K562 (cell line): ENCODE results near the gene PARD3B. TPM values are rescaled to one million over a fixed set of nuclear protein-coding genes. Genes with fewer than 3 reads are reported as not detected.

Source experiments
- ATAC-seq: fragments of 200-7000 bp; cut with Tn5 transposase; 3 replicates; pipeline ENCODE4 v1.9.1; 2020; ENCODE audit warnings: moderate library complexity
- BruUV-seq: library from RNA; stranded (reverse); fragments of 400-500 nt; replicated peaks from 2 replicates; lab custom pipeline; 2021; lab: Mats Ljungman, UMichigan
- CTCF ChIA-PET: fragments of 300-600 bp; formaldehyde crosslinking; extraction: SDS; loops from one replicate; lab custom pipeline; 2021; ENCODE audit warnings: low intra/inter-chr PET ratio; lab: Yijun Ruan, JAX
- POLR2A ChIA-PET: fragments of 300-600, 350-650 bp; sonication (Branson Sonifier 250); formaldehyde crosslinking; extraction: SDS; loops from one replicate; lab custom pipeline; 2021; ENCODE audit warnings: antibody characterized with exemption, inconsistent platforms; lab: Yijun Ruan, JAX
- DNase-seq, 4 experiments: peaks; one replicate each; pipeline versions ENCODE4 v3.0.0 to v3.0.0-alpha.2; 2011 to 2018; ENCODE audit warnings: low spot score in 3 of 4, mixed read lengths in 3 of 4; ENCODE audit errors: extremely low read depth in 1 of 4
- FAIRE-seq: peaks from 2 replicates; lab custom pipeline; 2011; peaks lifted over from hg19 to GRCh38; lab: Jason Lieb, UNC
- H2AFZ ChIP-seq: 2 replicates; pipeline ENCODE4 v1.6.0; 2011; ENCODE audit warnings: low read depth, low read length, control low read depth, inconsistent platforms
- H3K27ac ChIP-seq: fragments of 200-600 bp; 3 replicates; pipeline ENCODE4 v1.8.0; 2011; ENCODE audit warnings: low read depth, mild to moderate bottlenecking, control low read depth, inconsistent platforms, low read length, moderate library complexity, mixed read lengths; ENCODE audit errors: extremely low read depth
- H3K27me3 ChIP-seq, 2 experiments: fragments of 300-600 bp in 1 of 2; 2 replicates in 1 of 2; 3 replicates in 1 of 2; pipeline versions ENCODE4 v1.6.0 to v1.8.0; 2011; ENCODE audit warnings: inconsistent platforms in 2 of 2, low read length in 2 of 2, mild to moderate bottlenecking in 1 of 2, mixed read lengths in 1 of 2, moderate library complexity in 1 of 2; ENCODE audit not compliant: control insufficient read depth in 2 of 2, insufficient read depth in 2 of 2
- H3K36me3 ChIP-seq: fragments of 300-600 bp; 3 replicates; pipeline ENCODE4 v1.8.0; 2011; ENCODE audit warnings: mild to moderate bottlenecking, low read length, inconsistent platforms; ENCODE audit not compliant: control insufficient read depth, insufficient read depth
- H3K4me1 ChIP-seq, 2 experiments: fragments of 200-600 bp in 1 of 2; replicated peaks in 1 of 2; 2 replicates in 1 of 2; 3 replicates in 1 of 2; pipeline versions ENCODE4 v1.5.1 to v1.8.0; 2011; ENCODE audit warnings: inconsistent platforms in 2 of 2, low read length in 2 of 2, mild to moderate bottlenecking in 1 of 2, mixed read lengths in 1 of 2, moderate library complexity in 1 of 2; ENCODE audit not compliant: control insufficient read depth in 2 of 2, insufficient read depth in 2 of 2
- H3K4me2 ChIP-seq: 2 replicates; pipeline ENCODE4 v1.6.1; 2011; ENCODE audit warnings: low read length, control low read depth, inconsistent platforms, mixed read lengths; ENCODE audit not compliant: insufficient read depth
- H3K4me3 ChIP-seq: fragments of 200-600 bp; sonication (generic), shearing (Covaris generic); 2 replicates; pipeline ENCODE4 v1.5.1; 2016; ENCODE audit warnings: control low read depth, inconsistent platforms
- H3K79me2 ChIP-seq: fragments of 200-600 bp; 3 replicates; pipeline ENCODE4 v1.8.0; 2011; ENCODE audit warnings: low read length, inconsistent platforms; ENCODE audit not compliant: control insufficient read depth, insufficient read depth
- H3K9ac ChIP-seq, 2 experiments: 2 replicates each; pipeline versions ENCODE4 v1.6.0 to v1.6.1; 2011; ENCODE audit warnings: low read depth in 2 of 2, low read length in 2 of 2, control low read depth in 1 of 2, inconsistent platforms in 1 of 2, mild to moderate bottlenecking in 1 of 2, mixed read lengths in 1 of 2; ENCODE audit not compliant: insufficient read depth in 1 of 2
- H3K9me1 ChIP-seq: one replicate; pipeline ENCODE4 v1.6.0; 2011; ENCODE audit warnings: inconsistent platforms, mild to moderate bottlenecking, low read length, moderate library complexity; ENCODE audit not compliant: control insufficient read depth, insufficient read depth
- H3K9me3 ChIP-seq: replicated peaks from 2 replicates; pipeline ENCODE4 v1.5.1; 2011; ENCODE audit warnings: low read depth, low read length, inconsistent platforms; ENCODE audit not compliant: control insufficient read depth, insufficient read depth
- H4K20me1 ChIP-seq: replicated peaks from 2 replicates; pipeline ENCODE4 v1.6.1; 2011; ENCODE audit warnings: low read length, inconsistent platforms, mixed read lengths; ENCODE audit not compliant: control insufficient read depth, insufficient read depth
- ARID1B ChIP-seq: fragments of 450-650 bp; IDR thresholded peaks from 2 replicates; pipeline ENCODE4 v1.6.1; 2016; ENCODE audit warnings: antibody characterized with exemption, mild to moderate bottlenecking, inconsistent platforms
- CBFA2T2 ChIP-seq: fragments of 450-650 bp; conservative IDR thresholded peaks from 2 replicates; pipeline ENCODE4 v1.6.1; 2017; ENCODE audit warnings: mild to moderate bottlenecking
- CBFA2T3 ChIP-seq: fragments of 450-650 bp; IDR thresholded peaks from 2 replicates; pipeline ENCODE4 v1.6.1; 2017
- DPF2 ChIP-seq: fragments of 450-650 bp; IDR thresholded peaks from 2 replicates; pipeline ENCODE4 v1.6.1; 2016
- EP300 ChIP-seq: IDR thresholded peaks from 2 replicates; pipeline ENCODE4 v1.6.1; 2012; ENCODE audit warnings: low read length, improper control_type of control experiment
- JUND ChIP-seq, 2 experiments: IDR thresholded peaks; 2 replicates in 1 of 2; 3 replicates in 1 of 2; pipeline ENCODE4 v1.6.1; 2011; ENCODE audit warnings: borderline replicate concordance in 2 of 2, low read depth in 2 of 2, low read length in 2 of 2, improper control_type of control experiment in 1 of 2, missing biosample characterization in 1 of 2, missing genetic modification characterization in 1 of 2, missing genetic modification reagents in 1 of 2
- MTA3 ChIP-seq: fragments of 450-650 bp; formaldehyde crosslinking; IDR thresholded peaks from 2 replicates; pipeline ENCODE4 v1.6.1; 2017; ENCODE audit warnings: mild to moderate bottlenecking, borderline replicate concordance
- RCOR1 ChIP-seq, 2 experiments: IDR thresholded peaks; 2 replicates each; pipeline ENCODE4 v1.6.1; 2012; ENCODE audit warnings: low read depth in 2 of 2, low read length in 2 of 2, borderline replicate concordance in 1 of 2, improper control_type of control experiment in 1 of 2
- SMARCA4 ChIP-seq: fragments of 450-650 bp; IDR thresholded peaks from 2 replicates; pipeline ENCODE4 v1.6.1; 2016
- SMARCE1 ChIP-seq: fragments of 450-650 bp; IDR thresholded peaks from 2 replicates; pipeline ENCODE4 v1.7.1; 2016; ENCODE audit warnings: mild to moderate bottlenecking
- SOX6 ChIP-seq: fragments of 450-650 bp; IDR thresholded peaks from 2 replicates; pipeline ENCODE4 v1.6.1; 2014; ENCODE audit warnings: mild to moderate bottlenecking
- TAL1 ChIP-seq: fragments of 450-650 bp; IDR thresholded peaks from 2 replicates; pipeline ENCODE4 v1.6.1; 2016; ENCODE audit warnings: mild to moderate bottlenecking
- TEAD4 ChIP-seq, 2 experiments: sonication (generic) in 1 of 2; formaldehyde crosslinking in 1 of 2; IDR thresholded peaks; 2 replicates each; pipeline versions ENCODE4 v1.6.1 to v1.8.0; 2012 to 2022; ENCODE audit warnings: borderline replicate concordance in 1 of 2, inconsistent platforms in 1 of 2, low read length in 1 of 2, mild to moderate bottlenecking in 1 of 2, missing genetic modification reagents in 1 of 2
- U2AF2 ChIP-seq: fragments of 200-400 bp; formaldehyde crosslinking; optimal IDR thresholded peaks from 2 replicates; pipeline ENCODE3; 2017; ENCODE audit warnings: low read depth, mild to moderate bottlenecking, low read length
- ZNF780A ChIP-seq: fragments of 250-450 bp; sonication (Bioruptor Pico); IDR thresholded peaks from 2 replicates; pipeline ENCODE4 v1.5.0; 2021; ENCODE audit warnings: mild to moderate bottlenecking
- WGBS: fragments of 100-300 bp; shearing (Covaris generic); methylation state at CpG from one replicate; pipeline ENCODE4 v1.1.6; 2016; ENCODE audit warnings: low coverage, mixed read lengths; ENCODE audit not compliant: insufficient coverage; ENCODE audit errors: missing lambda C conversion rate; 5-methylcytosine and 5-hydroxymethylcytosine counted together
- in situ Hi-C: fragments of 300-500 bp; cut with MboI; formaldehyde crosslinking; loops from 4 replicates; pipeline ENCODE4 v1.15.0; 2018; ENCODE audit warnings: inconsistent platforms, mixed read lengths
- intact Hi-C: fragments of 100-400 bp; cut with micrococcal nuclease; formaldehyde crosslinking; loops from 2 replicates; pipeline ENCODE4 v1.14.2; 2022
- polyA plus RNA-seq, 8 experiments: library from polyadenylated mRNA; depleted of rRNA in 4 of 8; stranded (reverse) in 5 of 8; unstranded in 3 of 8; fragments of >200 nt; fragmentation: Nextera tagmentation in 2 of 8; fragmentation: Illumina TruSeq in 1 of 8; extraction: Ambion mirVana in 2 of 8; extraction: Trizol in 1 of 8; gene quantifications; 2 replicates each; pipeline versions ENCODE4 v1.2.1 to v1.2.3, GENCODE V29; 2011 to 2014; ENCODE audit warnings: inconsistent platforms in 1 of 8, missing spikeins in 1 of 8
- total RNA-seq, 7 experiments: library from RNA; depleted of rRNA in 6 of 7; stranded (reverse); fragments of >200 nt in 6 of 7; fragmentation: Illumina TruSeq in 2 of 7; extraction: Trizol in 2 of 7; gene quantifications; 2 replicates each; pipeline versions ENCODE4 v1.2.1 to v1.2.3, GENCODE V29; 2011 to 2021; ENCODE audit warnings: low replicate concordance in 1 of 7

Gene PARD3B
- total and polyA plus RNA-seq, 9 of the 15 experiments (the other 6 are each of a cell fraction or from before 2014, with no cell fraction given), result 0.15 to 3.0 (median 1.1) TPM

DNA sequence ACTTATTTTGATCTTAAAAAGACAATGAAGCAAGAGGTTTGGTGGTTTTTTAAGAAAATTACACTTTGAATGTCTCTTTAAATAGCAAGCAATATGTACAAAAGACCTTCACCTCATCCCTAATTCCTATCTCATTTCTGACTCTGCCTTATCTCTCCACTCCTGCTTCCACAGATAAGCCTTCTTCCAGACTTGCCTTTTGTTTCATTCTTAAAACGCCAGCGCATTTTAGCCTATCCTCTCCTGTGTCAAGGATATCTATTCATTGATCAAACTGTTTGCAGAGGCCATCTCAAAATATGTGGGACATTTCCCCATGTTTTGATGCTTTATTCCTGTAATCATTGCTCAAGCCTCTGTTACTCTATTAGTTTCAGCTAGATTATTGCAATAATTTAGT lies 562.5 kb downstream of the PARD3B start:
- no peak for ATAC-seq
- H3K27me3 ChIP-seq, result no peaks in the 10 kb centered on the region
- no peaks in the 10 kb centered on the region for H3K36me3 ChIP-seq
- H3K27ac ChIP-seq, result no peak overlapping the region
- no peak overlapping the region for H2AFZ ChIP-seq
- no TSS peak for BruUV-seq
- ChIA-PET POLR2A (no interaction called here), CTCF (no interaction called here)
- no peak overlapping the region for H3K9ac ChIP-seq
- no peaks in the 10 kb centered on the region for H4K20me1 ChIP-seq
- no peak overlapping the region for H3K4me2 ChIP-seq
- H3K4me3 ChIP-seq, result no peak overlapping the region
- H3K79me2 ChIP-seq, result no peaks in the 10 kb centered on the region
- no peaks in the 10 kb centered on the region for H3K9me1 ChIP-seq
- H3K9me3 ChIP-seq, result no peaks in the 10 kb centered on the region; the same call in 1 of the 2 replicates
- in situ Hi-C loops, result no loop called here
- WGBS, result 0% methylated on average over 2 of the region's 2 CpGs
- peak; percentile 3 to 29 (median 6) for DNase-seq
- FAIRE-seq, result no peak
- intact Hi-C loops, result no loop called here
- TF ChIP-seq SMARCA4 (peak; percentile 57; the same call in 1 of the 2 replicates), RCOR1 (IDR thresholded peaks at IDR 0.05; ENCODE audit: borderline replicate concordance in 1 of 2, low read depth in 2 of 2, low read length in 2 of 2) (peak in 1 of 2 experiments; percentile 27; a peak in 1 of 4 replicates), ZNF780A (no peak), SOX6 (peak; percentile 74), EP300 (peak; percentile 20; the same call in 1 of the 2 replicates), ARID1B (peak; percentile 78), DPF2 (peak; percentile 48; the same call in 1 of the 2 replicates), TAL1 (peak; percentile 46), JUND (IDR thresholded peaks at IDR 0.05; ENCODE audit: borderline replicate concordance, low read depth, low read length) (0 out of 2 replicates have a peak, but pooled peaks have one; percentile 4), JUND (tag; IDR thresholded peaks at IDR 0.05; ENCODE audit: borderline replicate concordance, low read depth, low read length) (no peak; the same call in 2 of the 3 replicates), CBFA2T3 (peak; percentile 62), TEAD4 (IDR thresholded peaks at IDR 0.05; ENCODE audit: low read length) (0 out of 2 replicates have a peak, but pooled peaks have one; percentile 25), TEAD4 (CRISPR knock-in tag; IDR thresholded peaks at IDR 0.05; ENCODE audit: borderline replicate concordance) (no peak), CBFA2T2 (peak; percentile 18; the same call in 1 of the 2 replicates), MTA3 (no peak), SMARCE1 (peak; percentile 41; the same call in 1 of the 2 replicates), U2AF2 (no peak)
- H3K4me1 ChIP-seq, result peaks cover 0 to 3% of the 10 kb centered on the region in 2 experiments; a peak in 1 of 5 replicates
